GM19328 (cell line): ENCODE results near the gene ALAD.

Experiments
- ATAC-seq: cut with Tn5 transposase; IDR thresholded peaks from one replicate; pipeline ENCODE4 v1.9.1; 2021; ENCODE audit warnings: mild to moderate bottlenecking, moderate library complexity; ENCODE audit not compliant: unreplicated experiment

Gene ALAD

DNA sequence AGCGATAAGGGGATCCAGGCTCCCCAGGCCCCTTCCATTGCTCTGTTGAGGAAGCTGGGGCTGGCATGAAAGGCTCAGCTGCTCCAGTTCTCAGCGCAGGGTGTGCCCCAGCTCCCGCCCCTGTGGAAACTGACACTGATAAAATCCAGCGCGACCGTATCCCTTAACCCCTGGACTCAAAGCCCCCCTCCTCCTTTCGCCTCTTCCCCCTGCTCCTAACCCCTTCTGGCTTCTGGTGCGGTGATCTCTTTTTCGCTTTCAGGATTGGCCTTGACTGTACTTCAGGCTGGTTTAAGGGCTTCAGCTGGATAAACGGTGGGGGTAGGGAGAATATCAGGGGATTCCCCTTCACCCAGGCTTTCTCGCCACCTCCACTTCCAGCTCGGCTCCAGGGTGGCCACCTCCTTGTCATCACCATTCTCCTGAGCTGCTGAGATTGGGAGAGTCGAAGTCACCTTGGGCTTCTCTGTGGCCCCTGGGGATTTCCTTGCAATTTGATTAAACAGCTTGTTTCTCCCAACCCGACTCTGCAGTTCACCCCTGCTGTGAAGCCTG lies 50.9 kb downstream of the ALAD start:
- ATAC-seq = no peak

GRCh38 chr9:113349445-113350094 lies 51.5 kb downstream of the ALAD start, which contains the start of gene BSPRY:
BSPRY (plus strand) TSS chr9:113349541; CDS start chr9:113349580, 39 bp downstream.
- ATAC-seq = no peak

- no peak for ATAC-seq
These were observed 52.0 kb downstream of the ALAD start for GRCh38 chr9:113349066-113349444.

DNA sequence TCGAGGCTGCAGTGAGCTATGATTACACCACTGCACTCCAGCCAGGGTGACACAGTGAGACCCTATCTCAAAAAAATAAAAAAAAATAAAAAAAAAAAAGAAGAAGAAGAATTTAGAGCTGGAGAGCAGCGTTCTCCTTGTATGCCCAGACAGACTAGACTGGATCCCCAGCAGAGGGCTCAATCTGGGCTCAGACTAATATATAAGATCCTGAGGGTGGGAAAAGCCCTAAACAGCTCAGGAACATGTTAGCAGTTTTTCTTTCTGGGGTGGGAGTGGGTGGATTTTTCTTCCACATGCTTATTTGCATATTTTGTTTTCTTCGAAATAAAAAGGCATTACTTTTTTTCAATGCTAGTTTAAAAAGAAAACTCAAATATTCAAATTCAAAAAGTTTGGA lies 52.6 kb downstream of the ALAD start:
- ATAC-seq = no peak

DNA sequence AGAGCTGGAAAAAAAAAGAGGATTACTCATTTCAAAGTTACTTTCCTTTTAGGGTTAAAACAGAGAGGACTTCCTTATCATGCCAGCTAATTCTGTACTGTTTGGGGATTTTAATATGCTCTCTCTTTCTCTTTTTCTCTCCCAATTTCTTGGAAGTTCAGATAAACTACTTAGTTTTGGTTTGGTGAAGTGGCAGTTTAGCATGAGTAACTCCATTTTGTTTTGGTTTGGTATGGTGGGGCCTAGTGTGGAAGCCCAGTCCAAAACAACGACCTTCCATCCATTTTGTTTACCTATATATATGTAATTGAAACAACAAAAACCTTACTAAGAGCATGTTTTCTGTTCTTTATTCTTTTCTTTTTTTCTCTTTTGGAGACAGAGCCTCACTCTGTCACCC lies 55.4 kb downstream of the ALAD start:
- no peak for ATAC-seq

DNA sequence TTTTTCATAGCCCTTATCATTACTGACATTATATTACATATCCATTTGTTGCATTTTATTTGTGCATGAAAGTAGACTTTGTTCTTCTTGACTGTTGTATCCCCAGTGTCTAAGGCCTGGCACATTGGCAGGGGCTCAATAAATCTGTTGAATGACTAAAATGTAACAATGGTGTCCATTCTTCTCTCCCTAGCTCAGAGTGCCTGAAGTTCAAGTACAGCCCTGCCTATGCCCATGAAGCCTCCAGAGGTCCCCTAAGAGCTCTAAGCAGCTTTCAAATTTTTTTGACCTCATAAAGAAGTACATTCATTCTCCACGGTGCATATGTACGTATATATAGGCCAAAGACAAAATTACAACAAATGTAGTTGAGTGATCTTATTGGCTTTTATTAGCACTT lies 55.9 kb downstream of the ALAD start:
- ATAC-seq = no peak

DNA sequence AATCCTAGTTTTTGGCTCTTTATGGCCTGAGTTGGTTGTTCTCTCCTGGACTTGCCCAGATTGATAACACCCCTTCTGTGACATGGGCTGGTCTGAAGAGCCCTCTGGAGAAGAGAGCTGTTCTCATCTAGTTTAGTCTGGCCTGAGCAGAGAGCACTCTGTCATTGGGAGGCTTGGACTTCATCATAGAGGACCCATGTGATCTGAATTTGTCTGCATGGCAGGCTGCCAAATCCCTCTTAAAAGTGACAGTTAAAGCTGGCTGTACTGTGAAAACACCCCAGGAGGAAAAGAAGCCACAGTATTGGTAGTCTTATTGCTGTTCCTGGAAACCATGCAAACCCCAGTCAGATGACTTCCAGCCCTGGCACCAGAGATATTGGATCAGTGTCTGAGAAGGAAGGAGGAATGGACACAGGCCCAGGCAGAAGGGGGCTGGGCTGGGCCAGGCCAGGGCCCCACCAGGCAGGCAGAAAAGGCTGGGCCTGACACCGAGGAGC lies 57.3 kb downstream of the ALAD start:
- no peak for ATAC-seq

DNA sequence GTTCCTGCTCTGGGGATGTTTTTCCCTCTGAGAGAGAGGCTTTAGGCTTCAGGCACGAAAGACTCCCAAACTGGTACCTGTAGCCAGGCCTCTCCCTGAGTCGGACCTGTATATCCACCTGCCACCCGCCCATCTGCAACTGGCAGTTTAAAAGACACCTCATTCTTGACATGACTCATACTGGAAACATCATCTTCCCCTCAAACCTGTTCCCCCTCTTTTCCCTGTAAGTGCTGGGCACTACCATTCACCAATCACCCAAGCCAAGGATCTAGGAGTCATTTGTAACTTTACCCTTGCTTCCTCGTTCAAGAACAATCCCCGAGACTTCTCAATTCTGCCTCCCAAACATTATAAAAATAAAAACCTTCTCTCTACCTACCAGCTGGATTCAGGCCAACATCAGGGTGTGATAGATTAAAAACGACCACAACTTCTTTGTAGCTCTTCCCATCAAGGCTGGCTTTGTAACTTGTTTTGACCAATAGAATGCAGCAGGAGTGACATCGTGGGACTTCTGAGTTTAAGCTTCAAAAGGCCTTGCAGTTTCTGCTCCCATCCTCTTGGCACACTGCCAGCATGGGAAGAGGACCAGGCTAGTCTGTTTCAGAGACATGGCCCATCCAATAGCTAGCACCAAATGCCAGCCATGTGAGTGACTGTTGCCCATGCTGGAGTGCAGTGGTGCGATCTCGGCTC lies 59.2 kb downstream of the ALAD start:
- ATAC-seq = no peak

DNA sequence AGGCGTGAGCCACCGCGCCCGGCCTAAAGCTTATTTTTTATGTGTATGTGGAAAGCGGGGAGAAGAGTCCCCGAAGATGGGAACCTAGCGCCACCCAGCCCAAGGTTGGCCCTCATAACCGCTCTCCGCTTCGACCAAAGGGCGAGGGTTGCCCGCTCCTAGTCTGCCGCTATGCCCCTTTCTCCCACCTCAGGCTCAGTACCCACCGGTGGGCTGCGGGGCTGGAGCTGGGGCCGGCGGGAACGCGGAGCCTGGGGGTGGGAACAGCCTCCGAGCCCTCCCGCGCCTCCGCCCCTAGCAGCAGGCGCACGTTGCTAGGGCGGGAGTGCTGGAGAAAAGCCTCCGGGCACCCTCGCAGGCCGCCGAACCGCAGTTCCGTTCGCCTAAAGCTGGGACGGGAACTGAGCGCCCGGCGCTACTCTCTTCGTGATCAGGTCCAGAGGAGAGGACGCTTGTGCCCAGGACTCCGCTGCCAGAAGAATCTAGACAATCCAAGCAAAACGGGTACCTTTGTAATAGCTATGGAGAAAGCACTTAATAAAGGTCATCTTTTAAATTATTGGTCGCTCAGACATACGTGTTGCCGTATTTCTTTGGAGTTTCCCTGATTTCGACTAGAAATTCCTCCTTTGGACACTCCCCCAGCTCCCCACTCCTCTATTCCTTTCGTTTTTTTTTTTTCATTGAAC lies 60.9 kb downstream of the ALAD start, which contains the start of gene WDR31:
Gene WDR31, minus strand, starts transcription at position 265 of the 689 bp plus-strand sequence. CDS start 8,253 bp downstream, outside the sequence.
- peak; percentile 97 for ATAC-seq

- no peak for ATAC-seq
These were observed 63.4 kb downstream of the ALAD start for GRCh38 chr9:113337714-113338113.
